C4-2B (cell line): Measurements from ENCODE around the gene EIF4E1B.

ENCODE experiments used
- ZFX ChIP-seq: fragments of 450-650 bp; IDR thresholded peaks from 2 replicates; pipeline ENCODE4 v1.6.1; 2017
- TF ChIP-seq, protein P1 (sequence below): fragments of 450-650 bp; conservative IDR thresholded peaks from 2 replicates; pipeline ENCODE4 v1.5.1; 2017; ENCODE audit warnings: mild to moderate bottlenecking

GRCh38 chr5:176643491-176644219, 13.2 kb downstream of the EIF4E1B start:
- TF ChIP-seq, protein P1, sequence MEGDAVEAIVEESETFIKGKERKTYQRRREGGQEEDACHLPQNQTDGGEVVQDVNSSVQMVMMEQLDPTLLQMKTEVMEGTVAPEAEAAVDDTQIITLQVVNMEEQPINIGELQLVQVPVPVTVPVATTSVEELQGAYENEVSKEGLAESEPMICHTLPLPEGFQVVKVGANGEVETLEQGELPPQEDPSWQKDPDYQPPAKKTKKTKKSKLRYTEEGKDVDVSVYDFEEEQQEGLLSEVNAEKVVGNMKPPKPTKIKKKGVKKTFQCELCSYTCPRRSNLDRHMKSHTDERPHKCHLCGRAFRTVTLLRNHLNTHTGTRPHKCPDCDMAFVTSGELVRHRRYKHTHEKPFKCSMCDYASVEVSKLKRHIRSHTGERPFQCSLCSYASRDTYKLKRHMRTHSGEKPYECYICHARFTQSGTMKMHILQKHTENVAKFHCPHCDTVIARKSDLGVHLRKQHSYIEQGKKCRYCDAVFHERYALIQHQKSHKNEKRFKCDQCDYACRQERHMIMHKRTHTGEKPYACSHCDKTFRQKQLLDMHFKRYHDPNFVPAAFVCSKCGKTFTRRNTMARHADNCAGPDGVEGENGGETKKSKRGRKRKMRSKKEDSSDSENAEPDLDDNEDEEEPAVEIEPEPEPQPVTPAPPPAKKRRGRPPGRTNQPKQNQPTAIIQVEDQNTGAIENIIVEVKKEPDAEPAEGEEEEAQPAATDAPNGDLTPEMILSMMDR, result no peak
- TF ChIP-seq ZFX, result no peak
